T-cell (primary cell): ENCODE results near the gene ADAMTS12. TPM values are rescaled to one million over a fixed set of nuclear protein-coding genes. Genes with fewer than 3 reads are reported as not detected.
"Not testable (repeated sequence)": the region's sequence is repeated elsewhere in the genome, so short reads cannot be mapped to it uniquely, and the experiment has no call there.

Experiments
- ATAC-seq, 4 experiments: fragments of 200-7000 bp in 3 of 4; fragments of 150-1000 bp in 1 of 4; cut with Tn5 transposase; replicated peaks in 1 of 4; 1 replicate in 3 of 4; 2 replicates in 1 of 4; pipeline ENCODE4 v1.10.0; 2021; ENCODE audit warnings: moderate library complexity in 3 of 4, mild to moderate bottlenecking in 2 of 4, moderate number of reproducible peaks in 1 of 4
- CTCF ChIA-PET, 2 donors: fragments of 300-600 bp; sonication (Branson Sonifier 250); formaldehyde crosslinking; loops; one replicate each; lab custom pipeline; 2022; ENCODE audit warnings: antibody characterized with exemption in 2 of 2; lab: Charles Lee
- POLR2A ChIA-PET, 2 donors: fragments of 300-600 bp; sonication (Branson Sonifier 250); formaldehyde crosslinking; loops; one replicate each; lab custom pipeline; 2022; ENCODE audit warnings: antibody characterized with exemption in 2 of 2; lab: Charles Lee
- DNase-seq, 35 experiments: peaks; one replicate each; pipeline versions ENCODE4 v3.0.0 to v3.0.0-alpha.2; 2013 to 2023
- H3K27ac ChIP-seq: one replicate; pipeline ENCODE4 v1.5.1; 2013; ENCODE audit warnings: low read length
- H3K27me3 ChIP-seq, 2 experiments: replicated peaks in 1 of 2; 1 replicate in 1 of 2; 2 replicates in 1 of 2; pipeline versions ENCODE4 v1.6.1 to v1.7.0; 2013; ENCODE audit warnings: low read length in 1 of 2, mixed read lengths in 1 of 2; ENCODE audit not compliant: control insufficient read depth in 2 of 2, insufficient read depth in 2 of 2; ENCODE audit errors: extremely low read depth in 1 of 2
- H3K36me3 ChIP-seq, 2 donors: 1 replicate in 1 of 2; 2 replicates in 1 of 2; pipeline versions ENCODE4 v1.6.1 to v1.7.0; 2013; ENCODE audit warnings: low read length in 1 of 2; ENCODE audit not compliant: control insufficient read depth in 2 of 2, insufficient read depth in 1 of 2; ENCODE audit errors: extremely low read depth in 1 of 2
- H3K4me1 ChIP-seq, 2 experiments: 1 replicate in 1 of 2; 2 replicates in 1 of 2; pipeline versions ENCODE4 v1.6.1 to v1.7.0; 2013; ENCODE audit warnings: low read length in 2 of 2, mixed read lengths in 1 of 2; ENCODE audit not compliant: insufficient read depth in 2 of 2, control insufficient read depth in 1 of 2; ENCODE audit errors: extremely low read depth in 1 of 2
- H3K4me3 ChIP-seq, 2 donors: 1 replicate in 1 of 2; 2 replicates in 1 of 2; pipeline versions ENCODE4 v1.5.1 to v1.7.0; 2013; ENCODE audit warnings: mild to moderate bottlenecking in 2 of 2, low read length in 1 of 2, moderate library complexity in 1 of 2; ENCODE audit not compliant: control insufficient read depth in 1 of 2; ENCODE audit errors: extremely low read depth in 1 of 2
- H3K9me3 ChIP-seq: 2 replicates; pipeline ENCODE4 v1.7.0; 2013
- H3K27ac Mint-ChIP-seq, 2 donors: one replicate each; pipeline ENCODE4 v1.8.0; 2020 to 2021; ENCODE audit warnings: mild to moderate bottlenecking in 2 of 2, mixed read lengths in 2 of 2
- H3K27me3 Mint-ChIP-seq, 2 donors: one replicate each; pipeline ENCODE4 v1.8.0; 2021 to 2022; ENCODE audit warnings: mixed read lengths in 2 of 2
- H3K36me3 Mint-ChIP-seq: one replicate; pipeline ENCODE4 v1.8.0; 2021; ENCODE audit warnings: mixed read lengths
- H3K4me1 Mint-ChIP-seq, 3 donors: one replicate each; pipeline ENCODE4 v1.8.0; 2020 to 2022; ENCODE audit warnings: mixed read lengths in 3 of 3, mild to moderate bottlenecking in 1 of 3
- H3K4me3 Mint-ChIP-seq, 3 donors: one replicate each; pipeline ENCODE4 v1.8.0; 2020 to 2022; ENCODE audit warnings: mild to moderate bottlenecking in 3 of 3, mixed read lengths in 3 of 3, moderate library complexity in 3 of 3
- H3K9me3 Mint-ChIP-seq, 3 donors: one replicate each; pipeline ENCODE4 v1.8.0; 2020 to 2022; ENCODE audit warnings: mixed read lengths in 3 of 3
- WGBS: methylation state at CpG from one replicate; pipeline ENCODE4 v1.1.5; 2013; ENCODE audit warnings: missing lambda C conversion rate; ENCODE audit not compliant: insufficient coverage; 5-methylcytosine and 5-hydroxymethylcytosine counted together
- total RNA-seq, 35 experiments: library from RNA in 6 of 35; stranded (reverse) in 6 of 35; fragments of 120-200 nt in 1 of 35; gene quantifications; one replicate each; pipeline versions ENCODE4 v1.2.1 to v1.2.4 and lab custom pipeline; 2013 to 2026

Gene ADAMTS12
- total RNA-seq, 5 donors from 2014 or later (not counting 1 experiment from before 2014, with no cell fraction given): 0.03 TPM; not detected in 4

DNA sequence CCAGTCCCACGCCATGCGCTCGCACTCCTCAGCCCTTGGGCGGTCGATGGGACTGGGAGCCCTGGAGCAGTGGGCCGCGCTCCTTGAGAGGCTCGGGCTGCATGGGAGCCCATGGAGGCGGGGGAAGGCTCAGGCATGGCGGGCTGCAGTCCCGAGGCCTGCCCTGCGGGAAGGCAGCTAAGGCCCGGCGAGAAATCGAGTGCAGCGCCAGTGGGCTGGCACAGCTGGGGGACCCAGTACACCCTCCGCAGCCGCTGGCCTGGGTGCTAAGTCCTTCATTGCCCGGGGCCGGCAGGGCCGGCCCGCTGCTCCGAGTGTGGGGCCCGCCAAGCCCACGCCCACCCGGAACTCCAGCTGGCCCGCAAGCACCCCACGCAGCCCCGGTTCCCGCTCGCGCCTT lies 376.4 kb downstream of the ADAMTS12 start:
- WGBS: 89% methylated on average over 23 of the region's 32 CpGs

DNA sequence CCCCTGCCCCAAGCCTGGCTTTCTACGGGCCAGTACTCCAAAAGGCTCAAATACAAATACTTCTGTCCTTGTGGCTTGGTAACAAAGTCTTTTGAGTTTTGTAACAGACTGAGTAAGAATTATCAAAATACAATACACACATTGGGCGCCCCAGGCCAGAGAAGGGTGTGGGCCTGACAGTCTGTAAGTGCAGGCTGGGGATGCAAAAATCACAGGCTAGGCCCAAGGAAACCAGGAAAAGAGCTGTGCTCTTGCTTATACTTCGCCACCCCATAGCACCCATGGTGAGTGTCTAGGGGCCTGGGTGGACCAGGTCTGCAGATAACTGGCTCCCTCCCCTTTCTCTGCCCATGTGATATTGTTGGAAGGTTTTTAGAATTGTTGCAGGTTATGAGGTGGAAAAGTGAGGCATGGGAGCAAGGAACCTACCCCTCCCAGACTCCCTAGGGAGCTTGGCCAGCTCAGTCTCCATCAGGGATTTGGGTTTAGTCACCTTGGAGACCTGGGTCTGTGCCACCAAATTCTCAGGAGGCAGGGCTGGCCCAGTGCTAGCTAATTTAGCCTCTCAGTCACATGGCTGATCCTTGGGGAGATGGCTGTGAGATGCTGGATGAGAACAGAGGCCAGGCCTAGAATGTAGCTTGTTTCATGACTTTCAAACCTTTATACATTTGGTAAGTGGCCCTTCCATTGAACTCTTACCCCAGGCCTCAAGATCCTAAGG lies 378.2 kb downstream of the ADAMTS12 start:
- H3K4me1 Mint-ChIP-seq: no peaks in the 10 kb centered on the region
- no peaks in the 10 kb centered on the region for H3K27me3 ChIP-seq
- no peaks in the 10 kb centered on the region for H3K9me3 Mint-ChIP-seq
- no peaks in the 10 kb centered on the region for H3K36me3 Mint-ChIP-seq
- DNase-seq: no peak
- H3K36me3 ChIP-seq: no peaks in the 10 kb centered on the region
- ChIA-PET POLR2A (no interaction called here), CTCF (no interaction called here)
- no peak overlapping the region for H3K27ac ChIP-seq
- no peaks in the 10 kb centered on the region for H3K4me1 ChIP-seq
- H3K4me3 ChIP-seq: no peak overlapping the region
- H3K4me3 Mint-ChIP-seq: no peak overlapping the region
- H3K27ac Mint-ChIP-seq: no peak overlapping the region
- peaks cover 0 to 5% of the 10 kb centered on the region in 2 donors for H3K27me3 Mint-ChIP-seq
- no peak for ATAC-seq
- no peaks in the 10 kb centered on the region for H3K9me3 ChIP-seq
- no CpG with 5 or more reads among the region's 3 CpGs for WGBS

More for the DNA sequence above, 376.4 kb downstream of the ADAMTS12 start:
- H3K27me3 Mint-ChIP-seq, H3K27me3 ChIP-seq, DNase-seq, H3K9me3 ChIP-seq, H3K4me3 Mint-ChIP-seq, CTCF ChIA-PET, H3K36me3 Mint-ChIP-seq, H3K4me3 ChIP-seq, ATAC-seq, H3K27ac ChIP-seq, H3K27ac Mint-ChIP-seq, H3K4me1 ChIP-seq, H3K9me3 Mint-ChIP-seq, H3K4me1 Mint-ChIP-seq, H3K36me3 ChIP-seq: not testable (repeated sequence)
- POLR2A ChIA-PET: interaction anchor here in 1 of 2 donors (0.6 kb wide), 1 partner anchor 65 kb away, joined by 5 read pairs; no protein-coding TSS in a partner anchor

DNA sequence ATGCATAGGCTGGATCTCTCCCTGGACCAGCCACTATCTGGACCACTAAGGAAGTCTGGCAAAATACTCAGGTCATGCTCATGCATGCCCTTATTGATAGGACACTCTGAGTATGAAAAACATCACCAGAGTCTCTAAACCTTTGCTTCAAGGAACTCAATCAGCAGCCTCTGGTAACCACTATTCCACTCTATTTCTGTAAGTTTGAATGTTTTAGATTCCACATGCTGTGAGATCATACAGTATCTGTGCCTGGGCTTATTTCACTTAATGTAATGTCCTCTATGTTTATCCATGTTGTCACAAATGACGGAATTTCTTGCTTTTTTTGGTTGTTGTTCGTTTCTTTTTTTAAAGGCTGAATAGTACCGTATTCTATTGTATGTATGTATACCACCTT lies 382.8 kb downstream of the ADAMTS12 start:
- WGBS: no CpG with 5 or more reads among the region's 3 CpGs
- H3K4me3 ChIP-seq: no peak overlapping the region
- H3K27me3 ChIP-seq: no peaks in the 10 kb centered on the region
- ChIA-PET POLR2A (no interaction called here), CTCF (no interaction called here)
- H3K4me3 Mint-ChIP-seq: no peak overlapping the region
- no peaks in the 10 kb centered on the region for H3K9me3 ChIP-seq
- DNase-seq (no peak), ATAC-seq (no peak)
- no peaks in the 10 kb centered on the region for H3K36me3 Mint-ChIP-seq
- no peaks in the 10 kb centered on the region for H3K36me3 ChIP-seq
- no peaks in the 10 kb centered on the region for H3K27me3 Mint-ChIP-seq
- H3K9me3 Mint-ChIP-seq: no peaks in the 10 kb centered on the region
- H3K4me1 ChIP-seq: no peaks in the 10 kb centered on the region
- no peak overlapping the region for H3K27ac Mint-ChIP-seq
- no peak overlapping the region for H3K27ac ChIP-seq
- no peaks in the 10 kb centered on the region for H3K4me1 Mint-ChIP-seq

DNA sequence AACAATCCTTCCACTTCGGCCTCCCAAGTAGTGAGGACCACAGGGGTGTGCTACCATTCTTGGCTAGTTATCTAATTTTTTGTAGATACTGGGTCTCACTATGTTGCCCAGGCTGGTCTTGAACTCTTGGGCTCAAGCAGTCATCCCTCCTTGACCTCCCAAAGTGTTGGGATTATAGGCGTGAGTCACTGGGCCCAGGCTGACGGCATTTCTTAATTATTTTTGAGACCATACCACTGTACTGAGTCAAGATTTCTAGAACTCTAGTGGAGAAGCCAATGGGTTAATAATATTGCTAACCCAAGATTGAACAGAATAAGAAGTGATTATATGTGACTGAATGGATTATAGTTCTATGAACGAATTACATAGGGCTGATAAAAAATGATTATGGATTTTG lies 384.4 kb downstream of the ADAMTS12 start:
- POLR2A ChIA-PET: no interaction called here

DNA sequence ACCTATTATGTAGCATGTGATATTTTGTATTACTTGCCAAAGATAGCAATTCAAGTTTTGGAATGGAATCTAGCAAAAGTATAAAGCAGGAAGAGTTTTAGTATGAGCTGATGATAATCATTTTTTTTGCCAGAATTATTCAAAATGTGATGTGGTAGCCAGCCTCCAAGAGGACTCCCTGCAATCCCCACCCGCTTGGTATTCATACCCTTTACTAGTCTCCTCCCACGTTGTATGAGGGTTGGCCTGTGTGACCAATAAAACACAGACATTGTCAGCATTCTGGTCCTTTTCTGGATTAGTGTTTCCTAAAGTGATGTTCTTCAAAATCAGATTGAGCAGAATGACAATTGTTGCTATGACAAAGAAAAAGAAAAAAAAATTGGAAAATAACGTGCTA lies 387.2 kb downstream of the ADAMTS12 start:
- H3K27me3 Mint-ChIP-seq: no peaks in the 10 kb centered on the region
- H3K36me3 ChIP-seq: no peaks in the 10 kb centered on the region
- H3K4me1 Mint-ChIP-seq: no peaks in the 10 kb centered on the region
- H3K9me3 Mint-ChIP-seq: no peaks in the 10 kb centered on the region
- no peak overlapping the region for H3K4me3 ChIP-seq
- WGBS: 60% methylated on average over 1 of the region's 3 CpGs
- H3K9me3 ChIP-seq: no peaks in the 10 kb centered on the region
- no peaks in the 10 kb centered on the region for H3K36me3 Mint-ChIP-seq
- H3K4me3 Mint-ChIP-seq: no peak overlapping the region
- ATAC-seq (no peak), DNase-seq (no peak)
- peaks cover 0 to 9% of the 10 kb centered on the region in 2 experiments for H3K27me3 ChIP-seq
- POLR2A ChIA-PET: no interaction called here
- H3K27ac Mint-ChIP-seq: no peak overlapping the region
- no peak overlapping the region for H3K27ac ChIP-seq
- H3K4me1 ChIP-seq: no peaks in the 10 kb centered on the region
- CTCF ChIA-PET: no interaction called here

More for the DNA sequence above, 384.4 kb downstream of the ADAMTS12 start:
- CTCF ChIA-PET: no interaction called here
- WGBS: no CpG with 5 or more reads among the region's 4 CpGs
- no peaks in the 10 kb centered on the region for H3K9me3 ChIP-seq
- no peak for DNase-seq
- no peak overlapping the region for H3K27ac ChIP-seq
- no peaks in the 10 kb centered on the region for H3K27me3 Mint-ChIP-seq
- no peaks in the 10 kb centered on the region for H3K36me3 Mint-ChIP-seq
- no peaks in the 10 kb centered on the region for H3K36me3 ChIP-seq
- H3K27me3 ChIP-seq: peaks cover 0 to 9% of the 10 kb centered on the region in 2 experiments
- no peaks in the 10 kb centered on the region for H3K9me3 Mint-ChIP-seq
- ATAC-seq: no peak
- H3K4me1 Mint-ChIP-seq: no peaks in the 10 kb centered on the region
- H3K4me1 ChIP-seq: no peaks in the 10 kb centered on the region
- H3K4me3 Mint-ChIP-seq: no peak overlapping the region
- no peak overlapping the region for H3K27ac Mint-ChIP-seq
- H3K4me3 ChIP-seq: no peak overlapping the region

DNA sequence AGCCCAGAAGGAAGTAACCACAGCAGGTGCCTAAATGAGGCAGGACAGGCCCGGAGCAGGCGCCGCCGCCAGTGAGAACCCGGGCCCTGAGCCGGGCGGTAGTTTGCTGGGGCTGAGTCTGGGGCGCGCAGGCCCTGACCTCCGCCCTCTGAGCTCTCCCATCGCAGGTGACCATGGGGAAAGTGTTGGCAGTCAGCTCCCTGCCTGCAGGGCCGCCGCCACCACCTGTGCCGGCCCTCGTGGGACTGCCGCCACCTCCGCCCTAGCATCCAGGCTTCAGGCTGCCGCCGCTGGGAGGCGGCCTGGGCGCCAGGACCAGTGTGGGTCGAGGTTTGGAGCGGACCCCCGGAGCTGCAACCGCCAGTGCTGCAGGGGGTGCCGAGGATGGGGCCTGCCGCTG lies 389.9 kb downstream of the ADAMTS12 start:
- Histone ChIP-seq H3K27me3 (peaks cover 0 to 9% of the 10 kb centered on the region in 2 experiments), H3K27ac (no peak overlapping the region), H3K36me3 (no peaks in the 10 kb centered on the region), H3K4me3 (no peak overlapping the region), H3K4me1 (no peaks in the 10 kb centered on the region), H3K9me3 (no peaks in the 10 kb centered on the region)
- Mint-ChIP-seq H3K9me3 (no peaks in the 10 kb centered on the region), H3K27me3 (no peaks in the 10 kb centered on the region), H3K4me3 (no peak overlapping the region), H3K4me1 (no peaks in the 10 kb centered on the region), H3K27ac (no peak overlapping the region), H3K36me3 (no peaks in the 10 kb centered on the region)
- no peak for DNase-seq
- ChIA-PET CTCF (interaction anchor here in 1 of 2 donors (0.6 kb wide), 1 partner anchor 1510 kb away, joined by 3 read pairs; no protein-coding TSS in a partner anchor), POLR2A (no interaction called here)
- WGBS: 95% methylated on average over 23 of the region's 27 CpGs
- no peak for ATAC-seq
